HG03520 (cell line): ENCODE data around the gene MMRN2.
"Not testable (repeated sequence)": the region's sequence is repeated elsewhere in the genome, so short reads cannot be mapped to it uniquely, and the experiment has no call there.

Experiments
- ATAC-seq: cut with Tn5 transposase; IDR thresholded peaks from one replicate; pipeline ENCODE4 v1.9.1; 2021; ENCODE audit warnings: mild to moderate bottlenecking, moderate library complexity; ENCODE audit not compliant: unreplicated experiment

Gene MMRN2

DNA sequence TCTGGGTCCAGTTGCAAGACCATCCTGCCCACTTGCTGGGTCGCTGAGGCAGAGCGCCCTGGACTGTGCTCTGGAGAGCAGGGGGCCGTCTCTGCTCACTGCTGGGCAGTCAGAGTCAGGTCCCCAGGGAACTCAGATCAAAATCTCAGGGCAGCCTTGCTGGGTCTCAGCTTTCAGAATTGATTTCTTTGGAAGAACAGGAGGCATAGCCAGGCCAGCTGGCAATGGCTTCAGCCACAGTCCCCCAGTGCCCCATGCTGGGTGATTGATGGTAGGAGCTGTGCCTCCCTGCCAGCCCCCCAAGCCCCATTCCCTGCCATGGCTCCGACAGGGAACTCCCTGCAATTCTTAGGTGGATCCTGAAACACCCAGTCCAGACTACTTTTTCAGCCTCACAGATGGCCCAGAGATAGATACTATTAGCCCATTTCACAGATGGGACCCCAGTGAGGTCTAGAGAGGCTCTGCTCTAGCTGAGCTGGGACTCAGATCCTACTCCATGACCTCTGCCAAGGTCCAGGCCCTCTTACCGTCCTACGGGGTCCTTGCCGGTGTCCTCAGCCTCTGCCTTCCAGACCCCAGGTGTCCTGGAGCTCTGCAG, 467 bp downstream of the MMRN2 start:
- no peak for ATAC-seq

DNA sequence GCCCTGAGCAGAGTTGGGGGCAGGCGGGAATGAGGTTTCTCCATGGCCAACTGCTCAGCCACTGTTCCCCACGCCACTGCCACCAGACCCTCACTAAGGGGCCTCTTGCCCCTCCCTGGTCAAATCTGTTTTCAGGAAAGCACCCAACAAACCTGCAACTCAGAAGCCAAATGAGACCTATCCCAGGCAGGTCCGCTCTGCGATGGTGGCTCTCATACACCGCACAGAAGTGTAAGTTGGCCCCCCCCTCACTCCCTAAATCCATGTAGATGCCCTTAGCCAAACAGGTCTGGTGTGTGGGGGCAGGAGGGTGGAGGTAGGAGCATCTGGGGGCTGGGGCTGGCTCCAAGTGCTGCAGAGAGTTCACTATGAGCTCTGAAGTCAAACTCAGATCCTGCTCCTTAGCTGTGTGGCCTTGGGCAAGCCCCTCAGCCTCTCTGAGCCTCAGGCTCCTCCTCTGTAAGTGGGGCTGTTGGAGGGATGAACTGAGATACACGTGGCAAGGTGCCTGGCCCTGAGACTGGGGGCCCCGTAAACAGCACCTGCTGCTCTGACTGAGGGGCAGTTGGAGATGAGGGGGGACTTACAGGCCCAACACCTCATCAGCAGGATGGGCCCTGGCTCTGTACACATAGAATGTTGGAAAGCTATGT, 1.1 kb downstream of the MMRN2 start:
- ATAC-seq: no peak

DNA sequence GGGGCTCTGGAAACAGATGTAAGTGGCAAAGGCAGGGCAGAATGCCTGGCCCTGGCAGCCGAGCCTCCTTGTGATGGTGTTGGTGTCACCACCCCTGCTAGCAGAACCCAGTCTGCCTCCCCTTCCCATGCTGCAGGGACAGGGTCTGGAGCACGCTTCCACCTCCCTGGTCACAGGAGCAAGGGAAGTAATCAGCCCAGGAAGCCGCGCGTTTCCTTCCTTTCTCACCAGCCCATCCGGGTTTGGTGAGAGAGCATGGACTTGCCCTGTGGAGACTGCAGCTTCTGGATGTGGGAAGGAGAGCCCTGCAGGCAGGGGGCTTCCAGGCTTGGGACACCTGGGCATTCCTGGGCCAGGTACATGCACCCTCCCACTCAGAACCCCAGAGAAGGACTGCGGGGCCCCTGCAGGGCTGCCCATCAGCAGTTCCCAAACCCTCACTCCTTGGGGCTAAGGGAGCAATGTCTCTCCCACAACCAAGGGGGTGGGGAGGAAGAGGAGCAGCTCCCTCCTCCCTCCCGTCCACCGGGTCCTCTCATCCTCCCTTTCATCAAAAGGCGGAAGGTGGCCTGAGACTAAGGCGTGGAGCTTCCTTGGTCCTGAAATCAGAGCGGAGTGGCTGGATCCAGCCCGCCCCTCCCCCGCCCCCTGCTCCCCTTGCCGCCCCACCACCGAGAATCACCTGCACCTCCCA, 1.8 kb downstream of the MMRN2 start:
- no peak for ATAC-seq

GRCh38 chr10:86954681-86955500, 2.5 kb downstream of the MMRN2 start:
- ATAC-seq: no peak

GRCh38 chr10:86953747-86954680, 3.4 kb downstream of the MMRN2 start:
- no peak for ATAC-seq

- ATAC-seq: not testable (repeated sequence)
Observed at GRCh38 chr10:86952697-86953096, 4.7 kb downstream of the MMRN2 start.

GRCh38 chr10:86952106-86952505, 5.3 kb downstream of the MMRN2 start:
- no peak for ATAC-seq

DNA sequence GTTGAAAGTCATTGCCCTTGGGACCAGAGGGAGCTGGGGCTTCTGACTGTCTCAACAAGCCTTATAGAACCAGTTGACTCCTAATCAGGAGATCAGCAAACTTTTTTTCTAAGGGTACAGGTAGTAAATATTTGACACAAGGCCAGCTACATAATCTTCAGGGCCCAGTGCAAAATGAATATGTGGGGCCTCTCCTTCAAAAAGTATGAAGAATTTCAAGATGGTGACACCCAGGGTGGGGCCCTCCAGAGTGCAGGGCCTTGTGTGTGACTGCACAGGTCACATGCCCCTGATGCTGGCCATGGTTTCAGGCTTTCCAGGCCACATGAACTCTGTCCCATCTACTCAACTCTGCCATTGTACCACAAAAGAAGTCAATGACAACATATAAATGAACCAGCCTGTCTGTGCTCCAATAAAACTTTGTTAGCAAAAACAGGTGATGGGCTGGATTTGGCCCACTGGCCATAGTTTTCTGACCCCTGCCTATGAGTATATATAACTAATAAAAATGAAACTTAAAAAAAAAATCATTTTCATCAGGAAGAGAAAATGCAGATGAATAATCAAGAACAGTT, 6.1 kb downstream of the MMRN2 start:
- no peak for ATAC-seq

DNA sequence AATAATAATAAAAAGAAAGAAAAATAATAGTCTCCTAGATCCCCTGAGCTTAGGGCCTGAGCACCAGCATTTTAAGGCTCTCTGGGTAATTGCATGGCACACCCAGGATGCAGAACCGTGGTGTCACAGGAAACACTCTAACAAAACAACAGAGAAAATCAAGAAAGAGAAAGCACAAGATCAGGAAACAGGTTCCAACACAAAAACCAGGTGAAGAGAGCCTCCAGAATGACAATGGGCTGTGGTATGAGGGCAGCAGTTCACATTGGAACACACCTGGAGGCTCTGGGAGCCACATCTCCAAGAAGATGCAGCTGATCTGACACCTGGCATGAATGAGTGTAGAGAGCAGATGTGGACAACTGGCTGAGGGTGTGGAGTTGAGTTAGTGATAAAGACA, 7.1 kb downstream of the MMRN2 start:
- no peak for ATAC-seq

GRCh38 chr10:86947806-86948205, 9.6 kb downstream of the MMRN2 start:
- not testable (repeated sequence) for ATAC-seq

GRCh38 chr10:86946213-86947155, 10.9 kb downstream of the MMRN2 start:
- ATAC-seq: no peak

DNA sequence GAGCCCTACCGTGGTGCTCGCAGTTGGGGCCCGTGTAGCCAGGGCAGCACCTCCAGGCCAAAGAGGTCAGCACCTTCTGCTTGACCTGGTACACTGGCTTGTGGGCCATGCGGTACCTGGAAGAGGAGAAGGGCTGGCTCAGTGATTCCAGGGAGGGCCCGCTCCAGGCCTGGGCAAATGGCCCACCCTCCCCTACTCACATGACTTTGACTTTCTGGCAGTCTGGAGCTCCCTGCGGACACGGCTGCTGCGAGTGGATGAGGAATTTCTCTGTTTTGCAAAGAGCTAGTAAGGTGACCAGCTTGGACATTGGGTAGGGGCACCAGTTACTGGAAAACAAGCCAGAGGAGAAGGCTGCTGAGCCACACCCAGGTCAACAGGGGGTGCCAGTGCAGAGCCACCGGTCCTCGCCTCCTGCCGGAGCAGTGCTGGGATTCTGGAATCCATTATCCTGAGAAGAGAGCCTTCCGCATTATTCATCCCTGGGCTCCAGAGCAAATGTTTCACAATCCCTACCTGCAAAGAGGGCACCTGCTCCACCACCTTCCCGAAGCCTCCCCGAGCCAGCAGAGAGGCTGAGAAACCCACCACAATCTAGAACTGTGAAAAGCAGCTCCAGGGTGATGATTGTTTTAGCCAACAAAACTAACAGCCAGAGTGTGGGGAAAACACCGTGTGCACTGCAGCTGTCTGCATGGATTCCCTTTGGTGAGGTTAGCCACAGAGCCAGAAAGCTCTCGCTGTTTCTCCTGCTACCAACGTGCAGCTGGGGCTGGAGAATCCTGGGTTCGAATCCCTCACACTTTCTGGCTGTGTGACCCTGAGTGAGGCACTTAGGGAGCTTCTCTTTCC, 11.8 kb downstream of the MMRN2 start:
- ATAC-seq: no peak

DNA sequence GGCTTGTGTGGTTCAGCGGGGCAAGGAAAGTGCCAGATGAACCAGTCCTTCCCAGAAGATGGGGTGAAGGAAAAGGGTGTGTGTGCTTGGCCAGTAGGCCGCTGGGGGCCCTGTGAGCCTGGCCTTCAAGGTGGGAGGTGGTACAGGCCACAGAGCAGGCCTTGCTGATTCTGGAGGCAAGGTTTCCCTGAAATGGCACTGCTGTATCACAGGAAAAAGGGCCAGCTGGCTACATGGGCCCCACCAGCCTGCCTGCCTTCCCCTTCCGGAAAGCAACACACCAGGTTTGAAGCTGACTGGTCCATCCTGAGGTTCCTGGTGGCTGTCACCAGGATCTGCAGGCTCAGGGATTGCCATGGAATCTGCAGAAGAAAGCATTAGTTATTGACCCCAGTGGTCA, 12.5 kb downstream of the MMRN2 start:
- no peak for ATAC-seq

- ATAC-seq: no peak
Observed at GRCh38 chr10:86944471-86944870, 12.9 kb downstream of the MMRN2 start.

- no peak for ATAC-seq
Observed at GRCh38 chr10:86944031-86944419, 13.4 kb downstream of the MMRN2 start.

DNA sequence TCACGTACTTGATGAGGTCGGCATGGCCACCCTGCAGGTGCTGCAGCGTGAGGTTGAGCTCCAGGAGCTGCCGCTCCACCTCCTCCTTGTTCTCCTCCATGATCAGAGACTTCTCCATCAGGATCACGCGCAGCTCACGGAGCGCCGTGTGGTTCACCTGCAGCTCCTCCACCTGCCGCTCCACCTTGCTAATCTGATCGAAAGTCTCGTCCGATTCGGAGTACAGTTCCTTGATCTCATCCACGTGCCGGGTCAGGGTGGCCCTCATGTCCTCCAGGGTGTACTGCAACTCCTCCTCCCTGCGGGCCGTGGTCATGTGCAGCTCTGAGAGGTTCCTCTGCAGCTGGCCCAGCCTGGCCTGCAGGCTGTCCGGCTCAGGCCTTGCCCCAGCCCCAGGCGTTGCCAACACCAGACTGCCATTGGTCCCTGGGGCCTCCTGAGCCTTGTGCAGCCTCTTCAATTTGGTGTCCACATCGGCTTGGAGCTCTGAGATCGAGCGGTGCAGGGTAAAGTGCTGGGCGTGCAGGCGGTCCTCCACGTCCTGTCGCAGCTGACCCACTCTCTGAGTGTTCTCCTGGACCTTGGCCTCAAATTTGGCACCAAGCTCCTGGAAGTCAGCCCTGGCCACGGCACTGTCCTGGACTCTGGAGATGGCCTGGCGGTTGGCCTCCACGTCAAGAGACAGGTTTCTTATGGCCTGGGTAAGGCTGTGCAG, 13.9 kb downstream of the MMRN2 start:
- no peak for ATAC-seq
